H1 (cell line): ENCODE data around the gene MYCBP2. TPM values are rescaled to one million over a fixed set of nuclear protein-coding genes. Genes with fewer than 3 reads are reported as not detected.

Source experiments
- CTCF ChIA-PET: fragments of 300-600 bp; sonication (Branson Sonifier 250); formaldehyde crosslinking; loops from one replicate; lab custom pipeline; 2021; ENCODE audit not compliant: partially characterized antibody; lab: Charles Lee
- POLR2A ChIA-PET: fragments of 300-600 bp; sonication (Branson Sonifier 250); formaldehyde crosslinking; loops from one replicate; lab custom pipeline; 2021; ENCODE audit warnings: inconsistent platforms; ENCODE audit not compliant: partially characterized antibody; lab: Charles Lee
- DNase-seq, 2 experiments: peaks; one replicate each; pipeline versions ENCODE4 v3.0.0 to v3.0.0-alpha.2; 2010 to 2022; ENCODE audit warnings: low spot score in 2 of 2, low read depth in 1 of 2, mixed read lengths in 1 of 2
- FAIRE-seq: peaks from 2 replicates; lab custom pipeline; 2011; peaks lifted over from hg19 to GRCh38; lab: Jason Lieb, UNC
- H2AFZ ChIP-seq: 2 replicates; pipeline ENCODE4 v1.8.1; 2012; ENCODE audit warnings: low read length, inconsistent platforms
- H2AK5ac ChIP-seq: 2 replicates; pipeline ENCODE4 v1.6.1; 2013; ENCODE audit warnings: low read depth, low read length
- H2BK120ac ChIP-seq: replicated peaks from 2 replicates; pipeline ENCODE3; 2013; ENCODE audit warnings: low read depth, low read length, inconsistent platforms
- H2BK12ac ChIP-seq: 2 replicates; pipeline ENCODE4 v1.6.1; 2013; ENCODE audit warnings: low read depth, low read length
- H2BK15ac ChIP-seq: 2 replicates; pipeline ENCODE4 v1.6.1; 2013; ENCODE audit warnings: low read length
- H2BK20ac ChIP-seq: 2 replicates; pipeline ENCODE4 v1.6.1; 2013; ENCODE audit warnings: low read length
- H2BK5ac ChIP-seq: 2 replicates; pipeline ENCODE4 v1.6.1; 2013; ENCODE audit warnings: low read depth, low read length
- H3K14ac ChIP-seq: 2 replicates; pipeline ENCODE4 v1.6.1; 2013; ENCODE audit warnings: inconsistent platforms; ENCODE audit not compliant: insufficient read length
- H3K18ac ChIP-seq: 2 replicates; pipeline ENCODE4 v1.6.1; 2013; ENCODE audit warnings: low read length; ENCODE audit errors: extremely low read depth
- H3K23ac ChIP-seq: 2 replicates; pipeline ENCODE4 v1.6.1; 2013; ENCODE audit warnings: inconsistent platforms; ENCODE audit not compliant: insufficient read length
- H3K23me2 ChIP-seq: 2 replicates; pipeline ENCODE4 v1.6.1; 2013; ENCODE audit warnings: low read depth, low read length
- H3K27ac ChIP-seq: 2 replicates; pipeline ENCODE4 v1.6.1; 2011; ENCODE audit warnings: low read depth, low read length, inconsistent platforms
- H3K27me3 ChIP-seq, 4 experiments: replicated peaks in 1 of 4; 1 replicate in 1 of 4; 2 replicates in 3 of 4; pipeline versions ENCODE4 v1.6.1 to v1.8.1; 2011 to 2013; ENCODE audit warnings: low read length in 3 of 4, mild to moderate bottlenecking in 3 of 4, inconsistent platforms in 2 of 4, mixed read lengths in 2 of 4, moderate library complexity in 1 of 4; ENCODE audit not compliant: control insufficient read depth in 3 of 4, insufficient read depth in 3 of 4; ENCODE audit errors: extremely low read depth in 1 of 4
- H3K36me3 ChIP-seq, 4 experiments: 2 replicates each; pipeline versions ENCODE4 v1.6.1 to v1.8.1; 2011 to 2013; ENCODE audit warnings: mild to moderate bottlenecking in 4 of 4, low read length in 3 of 4, moderate library complexity in 2 of 4, control low read depth in 1 of 4, inconsistent platforms in 1 of 4; ENCODE audit not compliant: insufficient read depth in 4 of 4, control insufficient read depth in 2 of 4
- H3K4ac ChIP-seq: replicated peaks from 2 replicates; pipeline ENCODE3; 2013; ENCODE audit warnings: low read length, low read depth, mixed read lengths, inconsistent platforms; ENCODE audit not compliant: insufficient read length
- H3K4me1 ChIP-seq, 4 experiments: replicated peaks in 1 of 4; 1 replicate in 1 of 4; 2 replicates in 3 of 4; pipeline versions ENCODE4 v1.6.1 to v1.8.1; 2011 to 2013; ENCODE audit warnings: low read length in 3 of 4, inconsistent platforms in 2 of 4, mixed read lengths in 1 of 4; ENCODE audit not compliant: insufficient read depth in 4 of 4, control insufficient read depth in 3 of 4
- H3K4me2 ChIP-seq, 2 experiments: 2 replicates each; pipeline versions ENCODE4 v1.6.1 to v1.8.1; 2011 to 2013; ENCODE audit warnings: low read depth in 2 of 2, low read length in 2 of 2, control low read depth in 1 of 2, inconsistent platforms in 1 of 2, mild to moderate bottlenecking in 1 of 2; ENCODE audit not compliant: insufficient read depth in 1 of 2
- H3K4me3 ChIP-seq, 4 experiments: fragments of 200-600, 300-600 bp in 1 of 4; sonication (generic), shearing (Covaris generic), sonication (Bioruptor Twin) in 1 of 4; 2 replicates each; pipeline versions ENCODE4 v1.5.1 to v1.8.1; 2011 to 2016; ENCODE audit warnings: low read length in 4 of 4, low read depth in 3 of 4, control low read depth in 2 of 4, inconsistent platforms in 2 of 4, mild to moderate bottlenecking in 2 of 4, mixed read lengths in 1 of 4, moderate library complexity in 1 of 4; ENCODE audit not compliant: insufficient read depth in 2 of 4; ENCODE audit errors: extremely low read depth in 1 of 4
- H3K56ac ChIP-seq: replicated peaks from 2 replicates; pipeline ENCODE3; 2013; ENCODE audit warnings: low read depth, mild to moderate bottlenecking, mixed read lengths, low read length, inconsistent platforms; ENCODE audit not compliant: insufficient read length
- H3K79me1 ChIP-seq: 2 replicates; pipeline ENCODE4 v1.6.1; 2013; ENCODE audit warnings: low read depth, low read length, control low read depth
- H3K79me2 ChIP-seq, 2 experiments: 2 replicates each; pipeline versions ENCODE4 v1.6.1 to v1.8.1; 2012 to 2013; ENCODE audit warnings: low read length in 2 of 2, mild to moderate bottlenecking in 2 of 2, inconsistent platforms in 1 of 2; ENCODE audit not compliant: insufficient read depth in 2 of 2, control insufficient read depth in 1 of 2
- H3K9ac ChIP-seq, 4 experiments: replicated peaks in 1 of 4; 1 replicate in 1 of 4; 2 replicates in 3 of 4; pipeline versions ENCODE4 v1.6.1 to v1.8.1; 2011 to 2013; ENCODE audit warnings: low read depth in 3 of 4, low read length in 3 of 4, control low read depth in 2 of 4, mild to moderate bottlenecking in 2 of 4, moderate library complexity in 2 of 4, inconsistent platforms in 1 of 4; ENCODE audit errors: extremely low read depth in 1 of 4
- H3K9me3 ChIP-seq, 2 experiments: 2 replicates each; pipeline versions ENCODE4 v1.6.1 to v1.8.1; 2012 to 2013; ENCODE audit warnings: mild to moderate bottlenecking in 2 of 2, moderate library complexity in 2 of 2, control low read depth in 1 of 2, inconsistent platforms in 1 of 2, low read depth in 1 of 2, low read length in 1 of 2, mixed read lengths in 1 of 2; ENCODE audit not compliant: insufficient read depth in 2 of 2
- H4K20me1 ChIP-seq, 2 experiments: replicated peaks in 1 of 2; 2 replicates each; pipeline versions ENCODE3 to v1.8.1; 2011 to 2013; ENCODE audit warnings: inconsistent platforms in 2 of 2, low read length in 2 of 2, mild to moderate bottlenecking in 1 of 2; ENCODE audit not compliant: insufficient read depth in 2 of 2, control insufficient read depth in 1 of 2
- H4K5ac ChIP-seq: 2 replicates; pipeline ENCODE4 v1.6.1; 2013; ENCODE audit warnings: low read length, low read depth, mixed read lengths, inconsistent platforms; ENCODE audit not compliant: insufficient read length
- H4K8ac ChIP-seq: 2 replicates; pipeline ENCODE4 v1.8.0; 2013; ENCODE audit warnings: mild to moderate bottlenecking, moderate library complexity, low read length, inconsistent platforms; ENCODE audit not compliant: insufficient read depth; ENCODE audit errors: extremely low read depth
- H4K91ac ChIP-seq: replicated peaks from 2 replicates; pipeline ENCODE3; 2013; ENCODE audit warnings: low read length, mixed read lengths, inconsistent platforms; ENCODE audit not compliant: insufficient read length
- ATF2 ChIP-seq: IDR thresholded peaks from 2 replicates; pipeline ENCODE4 v1.6.1; 2012; ENCODE audit warnings: low read length, inconsistent platforms
- ATF3 ChIP-seq: IDR thresholded peaks from 2 replicates; pipeline ENCODE4 v1.6.1; 2011; ENCODE audit warnings: low read depth, mild to moderate bottlenecking, low read length; ENCODE audit not compliant: insufficient read depth
- BRCA1 ChIP-seq: IDR thresholded peaks from 2 replicates; pipeline ENCODE4 v1.6.1; 2012; ENCODE audit warnings: low read depth, low read length, improper control_type of control experiment
- CEBPB ChIP-seq: IDR thresholded peaks from 2 replicates; pipeline ENCODE4 v1.6.1; 2012; ENCODE audit warnings: low read depth, low read length
- EGR1 ChIP-seq: IDR thresholded peaks from 2 replicates; pipeline ENCODE4 v1.6.1; 2011; ENCODE audit warnings: low read depth, low read length, borderline replicate concordance
- JUND ChIP-seq: IDR thresholded peaks from 2 replicates; pipeline ENCODE4 v1.6.1; 2011; ENCODE audit warnings: mild to moderate bottlenecking, improper control_type of control experiment, low read length
- NANOG ChIP-seq: IDR thresholded peaks from 2 replicates; pipeline ENCODE4 v1.6.1; 2011; ENCODE audit warnings: low read length, low read depth, mild to moderate bottlenecking, inconsistent platforms; ENCODE audit not compliant: insufficient read depth, poor library complexity, severe bottlenecking
- POU5F1 ChIP-seq: IDR thresholded peaks from 2 replicates; pipeline ENCODE4 v1.6.1; 2011; ENCODE audit warnings: low read depth, mild to moderate bottlenecking, low read length, moderate library complexity
- RAD21 ChIP-seq, 2 experiments: IDR thresholded peaks in 1 of 2; conservative IDR thresholded peaks in 1 of 2; 2 replicates each; pipeline ENCODE4 v1.6.1; 2011; ENCODE audit warnings: low read depth in 2 of 2, low read length in 2 of 2, improper control_type of control experiment in 1 of 2, inconsistent platforms in 1 of 2, mild to moderate bottlenecking in 1 of 2, moderate library complexity in 1 of 2
- TBP ChIP-seq: IDR thresholded peaks from 2 replicates; pipeline ENCODE4 v1.6.1; 2011; ENCODE audit warnings: low read depth, low read length, improper control_type of control experiment
- USF2 ChIP-seq: IDR thresholded peaks from 2 replicates; pipeline ENCODE4 v1.6.1; 2011; ENCODE audit warnings: low read length, improper control_type of control experiment
- WGBS, 2 experiments: shearing (Covaris generic) in 1 of 2; methylation state at CpG; one replicate each; pipeline versions ENCODE4 v1.1.6 to v1.1.7; 2013 to 2015; ENCODE audit warnings: low lambda C conversion rate in 2 of 2, mixed read lengths in 2 of 2, inconsistent platforms in 1 of 2, low coverage in 1 of 2, missing lambda C conversion rate in 1 of 2; ENCODE audit not compliant: insufficient replicate concordance in 2 of 2, insufficient coverage in 1 of 2, insufficient read length in 1 of 2; ENCODE audit errors: extremely low coverage in 1 of 2, missing lambda C conversion rate in 1 of 2; 5-methylcytosine and 5-hydroxymethylcytosine counted together
- polyA plus RNA-seq, 7 experiments: library from polyadenylated mRNA; depleted of rRNA in 3 of 7; stranded (reverse) in 5 of 7; unstranded in 2 of 7; fragments of >200 nt in 5 of 7; fragments of 200-250 nt in 2 of 7; gene quantifications; 1 replicate in 5 of 7; 2 replicates in 1 of 7; 4 replicates in 1 of 7; pipeline versions ENCODE4 v1.2.1 to v1.2.3, GENCODE V29; 2011 to 2013; ENCODE audit warnings: missing spikeins in 2 of 7, mixed read lengths in 2 of 7
- total RNA-seq: library from RNA; stranded (reverse); fragmentation: NEBNext Ultra II Directional; extraction: Animal tissue kit (Norgen Biotek cat#: 25700); gene quantifications from 2 replicates; pipeline ENCODE4 v1.2.1, GENCODE V29; 2021

Gene MYCBP2
- total and polyA plus RNA-seq, 2 of the 8 experiments (the other 6 are each of a cell fraction or from before 2014, with no cell fraction given) = 19.0 to 52.1 TPM

- H3K18ac ChIP-seq = no peak overlapping the region
- no peak overlapping the region for H3K27ac ChIP-seq
- no peak overlapping the region for H4K5ac ChIP-seq
- H3K79me2 ChIP-seq = no peaks in the 10 kb centered on the region
- CTCF ChIA-PET = interaction anchor here (1.1 kb wide), 1 partner anchor 175 kb away, joined by 3 read pairs; no protein-coding TSS in a partner anchor
- H3K23me2 ChIP-seq = no peaks in the 10 kb centered on the region
- no peak overlapping the region for H3K9ac ChIP-seq
- peaks cover 0 to 22% (median 10%) of the 10 kb centered on the region in 4 experiments; a peak in 7 of 8 replicates for H3K36me3 ChIP-seq
- no peak overlapping the region for H3K56ac ChIP-seq
- no peak overlapping the region for H2BK12ac ChIP-seq
- no peak overlapping the region for H2BK5ac ChIP-seq
- H3K14ac ChIP-seq = no peak overlapping the region
- no peak for DNase-seq
- H2BK20ac ChIP-seq = no peak overlapping the region
- no peak overlapping the region for H3K4ac ChIP-seq
- no peaks in the 10 kb centered on the region for H3K4me1 ChIP-seq
- no peak overlapping the region for H4K8ac ChIP-seq
- H4K91ac ChIP-seq = no peak overlapping the region
- H3K4me3 ChIP-seq = no peak overlapping the region
- POLR2A ChIA-PET = no interaction called here
- no peak overlapping the region for H2BK120ac ChIP-seq
- H3K79me1 ChIP-seq = no peaks in the 10 kb centered on the region
- no peak overlapping the region for H3K23ac ChIP-seq
- H4K20me1 ChIP-seq = peaks cover 0 to 1% of the 10 kb centered on the region in 2 experiments
- H3K9me3 ChIP-seq = no peaks in the 10 kb centered on the region
- no peak overlapping the region for H2AFZ ChIP-seq
- no peak for FAIRE-seq
- no peak overlapping the region for H3K4me2 ChIP-seq
- H2AK5ac ChIP-seq = no peak overlapping the region
- WGBS, 2 experiments = 96% methylated on average over 2 of the region's 2 CpGs; no CpG with 5 or more reads in 1 of the 2 experiments
- no peak overlapping the region for H2BK15ac ChIP-seq
- H3K27me3 ChIP-seq = no peaks in the 10 kb centered on the region
- no peak for TF ChIP-seq EGR1
- no peak for TF ChIP-seq USF2
- no peak for TF ChIP-seq TBP
- no peak for TF ChIP-seq RAD21 (IDR thresholded peaks at IDR 0.05 in 1 of 2, conservative IDR thresholded peaks at IDR 0.05 in 1 of 2; ENCODE audit: low read depth in 2 of 2, low read length in 2 of 2)
- TF ChIP-seq ATF3 = no peak
- TF ChIP-seq NANOG = no peak
- TF ChIP-seq JUND = no peak
- TF ChIP-seq CEBPB = no peak
- TF ChIP-seq BRCA1 = no peak
- TF ChIP-seq POU5F1 = no peak
- no peak for TF ChIP-seq ATF2
Observed at GRCh38 chr13:77176350-77176749, 150.5 kb downstream of the MYCBP2 start.
